Fibroblast of lung (primary cell): ENCODE results near the gene SMDT1. TPM values are rescaled to one million over a fixed set of nuclear protein-coding genes. Genes with fewer than 3 reads are reported as not detected.
"Not testable (repeated sequence)": the region's sequence is repeated elsewhere in the genome, so short reads cannot be mapped to it uniquely, and the experiment has no call there.

ENCODE experiments used
- DNase-seq, 2 donors: peaks; one replicate each; pipeline versions ENCODE4 v3.0.0 to v3.0.0-alpha.2; 2010; ENCODE audit warnings: low read depth in 2 of 2
- H2AFZ ChIP-seq: 2 replicates; pipeline ENCODE4 v1.5.1; 2012; ENCODE audit warnings: low read length, control low read depth, inconsistent platforms
- H3K27ac ChIP-seq: 2 replicates; pipeline ENCODE4 v1.5.1; 2011; ENCODE audit warnings: low read length, control low read depth; ENCODE audit not compliant: insufficient read depth
- H3K27me3 ChIP-seq: 2 replicates; pipeline ENCODE4 v1.5.1; 2011; ENCODE audit warnings: mild to moderate bottlenecking, low read length; ENCODE audit not compliant: control insufficient read depth, insufficient read depth
- H3K36me3 ChIP-seq: 2 replicates; pipeline ENCODE4 v1.5.1; 2011; ENCODE audit warnings: low read length; ENCODE audit not compliant: control insufficient read depth, insufficient read depth
- H3K4me1 ChIP-seq: 2 replicates; pipeline ENCODE4 v1.5.1; 2011; ENCODE audit warnings: low read length; ENCODE audit not compliant: control insufficient read depth, insufficient read depth; ENCODE audit errors: extremely low read depth
- H3K4me2 ChIP-seq: 2 replicates; pipeline ENCODE4 v1.5.1; 2011; ENCODE audit warnings: low read length, control low read depth; ENCODE audit not compliant: insufficient read depth; ENCODE audit errors: extremely low read depth
- H3K4me3 ChIP-seq, 4 experiments: fragments of 200-600 bp in 1 of 4; sonication (generic) in 1 of 4; replicated peaks in 1 of 4; 2 replicates each; pipeline ENCODE4 v1.5.1; 2011 to 2016; ENCODE audit warnings: low read length in 4 of 4, low read depth in 3 of 4, mild to moderate bottlenecking in 3 of 4, control low read depth in 2 of 4, inconsistent platforms in 1 of 4, mixed read lengths in 1 of 4; ENCODE audit not compliant: insufficient read depth in 1 of 4; ENCODE audit errors: control extremely low read depth in 1 of 4
- H3K79me2 ChIP-seq: 2 replicates; pipeline ENCODE4 v1.5.1; 2012; ENCODE audit warnings: mild to moderate bottlenecking, low read length, inconsistent platforms; ENCODE audit not compliant: control insufficient read depth, insufficient read depth
- H3K9ac ChIP-seq: 2 replicates; pipeline ENCODE4 v1.5.1; 2011; ENCODE audit warnings: mild to moderate bottlenecking, low read length, control low read depth; ENCODE audit not compliant: insufficient read depth
- H3K9me3 ChIP-seq: 2 replicates; pipeline ENCODE4 v1.5.1; 2012; ENCODE audit warnings: low read depth, low read length; ENCODE audit not compliant: control insufficient read depth, insufficient read depth
- H4K20me1 ChIP-seq: 2 replicates; pipeline ENCODE4 v1.5.1; 2011; ENCODE audit warnings: low read length; ENCODE audit not compliant: control insufficient read depth, insufficient read depth; ENCODE audit errors: extremely low read depth
- CTCF ChIP-seq, 2 donors: IDR thresholded peaks in 1 of 2; conservative IDR thresholded peaks in 1 of 2; 1 replicate in 1 of 2; 2 replicates in 1 of 2; pipeline ENCODE4 v1.5.1; 2011 to 2012; ENCODE audit warnings: low read length in 2 of 2, control low read depth in 1 of 2, inconsistent platforms in 1 of 2, low read depth in 1 of 2, mild to moderate bottlenecking in 1 of 2
- EZH2 ChIP-seq: IDR thresholded peaks from 2 replicates; pipeline ENCODE4 v1.5.1; 2012; ENCODE audit warnings: low read length, control low read depth, mild to moderate bottlenecking; ENCODE audit errors: missing control alignments
- polyA plus RNA-seq, 2 donors: library from polyadenylated mRNA; depleted of rRNA in 1 of 2; stranded (reverse) in 1 of 2; unstranded in 1 of 2; fragments of >200 nt; gene quantifications; 2 replicates each; pipeline ENCODE4 v1.2.1, GENCODE V29; 2011 to 2012; ENCODE audit warnings: missing spikeins in 1 of 2
- total RNA-seq: library from RNA; depleted of rRNA; stranded (reverse); fragments of >200 nt; gene quantifications from 2 replicates; pipeline ENCODE4 v1.2.1, GENCODE V29; 2014

The SMDT1 gene
- total and polyA plus RNA-seq, 2 donors (not counting 1 experiment from before 2014, with no cell fraction given): 9.1 to 31.8 TPM

GRCh38 chr22:42069801-42070516 is 9.5 kb upstream of the SMDT1 start:
- peak overlapping the region; percentile 100 for H3K4me2 ChIP-seq
- H3K4me3 ChIP-seq: peak overlapping the region; percentile 69 to 79 (median 76)
- H3K79me2 ChIP-seq: no peaks in the 10 kb centered on the region
- no peak for DNase-seq
- no peaks in the 10 kb centered on the region for H4K20me1 ChIP-seq
- H3K27me3 ChIP-seq: no peaks in the 10 kb centered on the region
- peaks cover 8% of the 10 kb centered on the region for H3K4me1 ChIP-seq
- peak overlapping the region; percentile 76 for H3K27ac ChIP-seq
- H2AFZ ChIP-seq: peak overlapping the region; percentile 86
- TF ChIP-seq EZH2: no peak
- no peak for TF ChIP-seq CTCF (conservative IDR thresholded peaks at IDR 0.05 in 1 of 2, IDR thresholded peaks at IDR 0.05 in 1 of 2; ENCODE audit: low read depth in 1 of 2, low read length in 2 of 2)
- H3K9me3 ChIP-seq: no peaks in the 10 kb centered on the region
- peak overlapping the region; percentile 68 for H3K9ac ChIP-seq
- peaks cover 6% of the 10 kb centered on the region for H3K36me3 ChIP-seq

- Histone ChIP-seq H3K4me2 (peak within 1 kb of the TSS; percentile 100), H3K36me3 (peaks cover 5% of the 10 kb centered on the region), H3K9me3 (no peaks in the 10 kb centered on the region), H3K4me3 (peak within 1 kb of the TSS; percentile 69 to 79 (median 76)), H4K20me1 (no peaks in the 10 kb centered on the region), H3K4me1 (peaks cover 8% of the 10 kb centered on the region), H3K27ac (peak within 1 kb of the TSS; percentile 76), H2AFZ (peak within 1 kb of the TSS; percentile 93), H3K9ac (peak within 1 kb of the TSS; percentile 68), H3K79me2 (no peaks in the 10 kb centered on the region), H3K27me3 (no peaks in the 10 kb centered on the region)
- peak; percentile 95 to 98 for DNase-seq
- TF ChIP-seq CTCF (conservative IDR thresholded peaks at IDR 0.05 in 1 of 2, IDR thresholded peaks at IDR 0.05 in 1 of 2; ENCODE audit: low read depth in 1 of 2, low read length in 2 of 2) (no peak), EZH2 (no peak)
Observed at GRCh38 chr22:42070517-42071422, 8.7 kb upstream of the SMDT1 start, which contains the start of gene NAGA. NAGA (minus strand) TSS chr22:42070812; CDS start chr22:42070297, 515 bp downstream.

- not testable (repeated sequence) for DNase-seq, H4K20me1 ChIP-seq, H3K27me3 ChIP-seq, H3K36me3 ChIP-seq, H3K79me2 ChIP-seq, H3K9me3 ChIP-seq, H3K27ac ChIP-seq, H3K9ac ChIP-seq, H2AFZ ChIP-seq, H3K4me1 ChIP-seq
- peak overlapping the region; percentile 99 for H3K4me2 ChIP-seq
- peak overlapping the region in 2 of 4 experiments; percentile 72 to 79 for H3K4me3 ChIP-seq
Observed at GRCh38 chr22:42071508-42071907, 8.0 kb upstream of the SMDT1 start.
